Right lobe of liver (tissue), 6 donors: ENCODE data around the gene DNAJA1. TPM values are rescaled to one million over a fixed set of nuclear protein-coding genes. Genes with fewer than 3 reads are reported as not detected.

ENCODE experiments used
- ATAC-seq, 4 donors: fragments of 200-7000 bp; cut with Tn5 transposase; one replicate each; pipeline ENCODE4 v1.9.1; 2020; ENCODE audit warnings: mild to moderate bottlenecking in 4 of 4, moderate library complexity in 4 of 4
- DNase-seq, 3 donors: peaks; one replicate each; pipeline ENCODE4 v3.0.0-alpha.2; 2020
- H3K27ac ChIP-seq, 3 donors: fragments of 200-600 bp; one replicate each; pipeline ENCODE4 v1.8.0; 2022
- H3K27me3 ChIP-seq, 2 donors: fragments of 200-600 bp; one replicate each; pipeline ENCODE4 v1.8.0; 2022
- H3K36me3 ChIP-seq, 4 donors: fragments of 200-600 bp; sonication (generic) in 1 of 4; one replicate each; pipeline versions ENCODE4 v1.5.1 to v1.8.0; 2017 to 2022; ENCODE audit warnings: control low read depth in 1 of 4
- H3K4me1 ChIP-seq, 4 donors: fragments of 200-600 bp; sonication (generic) in 1 of 4; one replicate each; pipeline versions ENCODE4 v1.5.1 to v1.8.0; 2017 to 2022; ENCODE audit warnings: control low read depth in 1 of 4
- H3K4me3 ChIP-seq, 3 donors: fragments of 200-600 bp; one replicate each; pipeline ENCODE4 v1.8.0; 2022
- H3K9me3 ChIP-seq, 4 donors: fragments of 200-600 bp; sonication (generic) in 1 of 4; one replicate each; pipeline versions ENCODE4 v1.5.1 to v1.8.0; 2017 to 2022; ENCODE audit warnings: control low read depth in 1 of 4
- POLR2A ChIP-seq: fragments of 450-650 bp; IDR thresholded peaks from one replicate; pipeline ENCODE4 v1.6.1; 2017; ENCODE audit warnings: antibody characterized with exemption, mild to moderate bottlenecking
- WGBS: methylation state at CpG from one replicate; pipeline ENCODE4 v1.1.6; 2018; ENCODE audit warnings: low coverage, low lambda C conversion rate; ENCODE audit not compliant: insufficient coverage; ENCODE audit errors: missing lambda C conversion rate; 5-methylcytosine and 5-hydroxymethylcytosine counted together
- intact Hi-C, 2 donors: fragments of 100-400 bp; cut with DNase I; formaldehyde crosslinking; loops; one replicate each; pipeline versions ENCODE4 v1.11.2 to v1.14.1; 2022
- total RNA-seq, 6 experiments: library from RNA; depleted of rRNA in 2 of 6; stranded (reverse); fragments of >200 nt in 2 of 6; fragmentation: NEBNext Ultra II Directional in 3 of 6; extraction: Animal tissue kit (Norgen Biotek cat#: 25700) in 3 of 6; gene quantifications; one replicate each; pipeline versions ENCODE4 v1.1.0 to v1.2.4, GENCODE V29; 2016 to 2023
- TF ChIP-seq, protein P1 (sequence below), 4 donors: fragments of 200-600 bp in 3 of 4; fragments of 450-650 bp in 1 of 4; IDR thresholded peaks; one replicate each; pipeline versions ENCODE4 v1.5.1 to v1.8.0; 2016 to 2022; ENCODE audit warnings: antibody characterized with exemption in 4 of 4, mild to moderate bottlenecking in 2 of 4
- donor health status: DM: no; HTN: yes; CAD: no.
- donor health status: DM: no; HTN: no; CAD: no.
- donor health status: DM: no; HTN: no; CAD: no.
- donor health status: DM: no; HTN: yes; CAD: no.
- donor health status: DM: no; HTN: yes; CAD: no.

DNAJA1 gene
- total RNA-seq, 6 experiments from 2014 or later, result 60.1 to 130 (median 93.9) TPM

DNA sequence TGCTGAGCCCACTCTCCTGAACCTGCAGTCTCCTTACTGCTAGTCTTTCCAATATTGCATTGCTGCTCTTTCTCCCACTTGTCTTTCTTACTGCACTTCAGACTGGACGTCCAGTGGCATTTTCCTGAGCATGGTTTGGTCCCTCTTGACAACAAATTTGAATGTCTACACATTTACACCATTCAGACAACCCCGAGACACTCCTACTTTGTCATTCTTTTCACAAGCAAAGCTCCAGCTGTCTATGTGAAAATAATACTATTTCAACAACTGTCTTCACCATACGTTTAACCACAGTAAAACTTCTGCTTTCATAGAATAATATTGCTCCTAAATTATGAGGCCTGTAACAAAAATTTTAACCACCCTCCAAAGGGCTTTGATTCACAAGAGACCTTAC, 13.2 kb upstream of the DNAJA1 start:
- ATAC-seq (no peak), DNase-seq (no peak)
- TF ChIP-seq, protein P1, sequence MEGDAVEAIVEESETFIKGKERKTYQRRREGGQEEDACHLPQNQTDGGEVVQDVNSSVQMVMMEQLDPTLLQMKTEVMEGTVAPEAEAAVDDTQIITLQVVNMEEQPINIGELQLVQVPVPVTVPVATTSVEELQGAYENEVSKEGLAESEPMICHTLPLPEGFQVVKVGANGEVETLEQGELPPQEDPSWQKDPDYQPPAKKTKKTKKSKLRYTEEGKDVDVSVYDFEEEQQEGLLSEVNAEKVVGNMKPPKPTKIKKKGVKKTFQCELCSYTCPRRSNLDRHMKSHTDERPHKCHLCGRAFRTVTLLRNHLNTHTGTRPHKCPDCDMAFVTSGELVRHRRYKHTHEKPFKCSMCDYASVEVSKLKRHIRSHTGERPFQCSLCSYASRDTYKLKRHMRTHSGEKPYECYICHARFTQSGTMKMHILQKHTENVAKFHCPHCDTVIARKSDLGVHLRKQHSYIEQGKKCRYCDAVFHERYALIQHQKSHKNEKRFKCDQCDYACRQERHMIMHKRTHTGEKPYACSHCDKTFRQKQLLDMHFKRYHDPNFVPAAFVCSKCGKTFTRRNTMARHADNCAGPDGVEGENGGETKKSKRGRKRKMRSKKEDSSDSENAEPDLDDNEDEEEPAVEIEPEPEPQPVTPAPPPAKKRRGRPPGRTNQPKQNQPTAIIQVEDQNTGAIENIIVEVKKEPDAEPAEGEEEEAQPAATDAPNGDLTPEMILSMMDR (IDR thresholded peaks at IDR 0.05), result no peak
- no peak for TF ChIP-seq POLR2A
- no peaks in the 10 kb centered on the region for H3K27me3 ChIP-seq
- intact Hi-C loops, result no loop called here
- no peaks in the 10 kb centered on the region for H3K36me3 ChIP-seq
- no peak overlapping the region for H3K27ac ChIP-seq
- H3K9me3 ChIP-seq, result no peaks in the 10 kb centered on the region
- H3K4me3 ChIP-seq, result no peak overlapping the region
- no peaks in the 10 kb centered on the region for H3K4me1 ChIP-seq
- 56% methylated on average over 3 of the region's 3 CpGs for WGBS

DNA sequence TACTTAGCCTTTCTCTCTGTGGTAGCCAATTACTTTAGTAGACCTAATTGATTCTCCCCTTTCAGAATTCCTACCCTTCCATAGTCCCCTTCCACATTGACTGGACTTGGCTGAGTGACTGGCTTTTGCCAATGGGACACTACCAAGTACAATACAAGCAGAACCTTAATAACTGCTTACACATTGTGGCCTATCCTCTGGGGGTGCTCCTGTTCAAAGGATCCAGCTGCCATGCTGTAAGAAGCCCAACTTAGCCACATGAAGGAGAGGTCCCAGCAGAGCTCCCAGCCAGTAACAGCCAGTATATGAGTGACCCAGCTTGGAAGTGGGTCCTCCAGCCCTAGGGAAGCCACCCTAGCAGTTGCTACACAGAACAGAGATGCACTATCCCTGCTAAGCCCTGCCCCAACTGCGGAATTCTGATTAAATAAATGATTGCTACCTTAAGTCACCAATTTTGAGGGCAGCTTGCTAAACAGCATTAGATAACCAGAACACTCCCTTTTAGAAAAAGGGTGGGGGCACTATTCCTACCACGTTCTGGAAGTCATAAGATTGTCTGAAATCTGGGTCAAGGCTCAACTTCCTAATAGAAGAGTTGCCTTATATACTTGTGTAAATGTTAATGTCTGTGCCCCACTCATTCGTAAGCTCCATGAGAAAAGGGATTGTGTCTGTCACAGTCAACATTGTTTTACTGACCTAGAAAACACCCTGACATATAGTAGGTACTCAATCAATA, 12.6 kb upstream of the DNAJA1 start:
- no peak for ATAC-seq
- TF ChIP-seq, protein P1 (IDR thresholded peaks at IDR 0.05), result no peak
- TF ChIP-seq POLR2A, result no peak

DNA sequence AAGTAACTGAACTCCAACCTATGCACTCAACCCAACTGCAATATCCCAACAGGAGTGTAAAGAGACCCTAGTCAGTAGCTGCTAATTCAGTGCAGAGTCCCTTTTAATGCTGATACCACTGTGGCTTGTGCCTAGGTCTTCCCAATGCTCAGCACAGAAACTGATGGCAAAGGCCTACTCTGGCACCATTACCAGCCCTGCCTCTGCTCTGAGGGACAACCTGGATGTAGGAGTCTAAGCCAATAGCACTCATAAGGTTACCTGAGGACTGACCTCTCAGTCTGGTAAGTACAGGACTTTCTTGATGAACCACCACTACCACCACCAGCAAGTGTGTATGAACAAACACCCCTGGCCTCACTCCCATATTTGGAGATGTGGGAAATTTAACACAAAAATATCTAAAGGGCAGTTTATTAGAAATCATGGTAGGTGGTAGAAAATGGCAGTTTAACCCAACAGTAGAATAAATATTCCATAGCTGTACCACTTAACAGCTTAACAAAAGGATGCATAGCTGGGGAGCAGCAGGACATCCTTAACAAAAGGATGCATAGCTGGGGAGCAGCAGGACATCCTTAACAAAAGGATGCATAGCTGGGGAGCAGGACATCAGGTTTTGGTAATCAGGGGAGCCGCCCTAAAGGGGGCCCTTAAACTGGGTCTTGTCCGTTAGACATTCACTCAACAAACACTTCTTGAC, 11.0 kb upstream of the DNAJA1 start:
- 89% methylated on average over 2 of the region's 2 CpGs for WGBS
- H3K36me3 ChIP-seq, result no peaks in the 10 kb centered on the region
- intact Hi-C loops, result no loop called here

More for the DNA sequence above, 12.6 kb upstream of the DNAJA1 start:
- H3K36me3 ChIP-seq, result no peaks in the 10 kb centered on the region
- H3K4me3 ChIP-seq, result no peak overlapping the region
- WGBS, result 94% methylated on average over 3 of the region's 3 CpGs
- no peaks in the 10 kb centered on the region for H3K9me3 ChIP-seq
- DNase-seq, result no peak
- H3K27ac ChIP-seq, result no peak overlapping the region
- no peaks in the 10 kb centered on the region for H3K27me3 ChIP-seq
- intact Hi-C loops, result no loop called here
- H3K4me1 ChIP-seq, result no peaks in the 10 kb centered on the region

DNA sequence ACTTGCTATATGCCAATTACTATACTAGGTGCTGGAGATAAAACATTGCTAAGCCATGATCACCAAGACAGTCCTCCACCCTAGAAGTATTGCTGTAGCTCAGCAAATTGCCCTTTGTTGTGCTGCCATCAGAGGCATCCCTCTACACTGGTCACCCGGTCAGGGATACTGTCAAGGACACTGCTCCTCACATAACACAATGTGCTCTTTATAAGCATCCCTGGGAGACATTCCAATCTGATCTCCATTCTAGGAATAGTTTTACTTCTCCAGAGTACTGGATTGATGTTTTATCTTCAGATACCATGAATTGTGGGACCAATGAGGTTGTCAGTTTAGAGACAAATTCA, 10.4 kb upstream of the DNAJA1 start:
- Histone ChIP-seq H3K36me3 (no peaks in the 10 kb centered on the region), H3K4me1 (no peaks in the 10 kb centered on the region), H3K4me3 (no peak overlapping the region), H3K9me3 (no peaks in the 10 kb centered on the region), H3K27ac (no peak overlapping the region), H3K27me3 (no peaks in the 10 kb centered on the region)
- DNase-seq, result no peak
- WGBS, result no CpG with 5 or more reads among the region's 1 CpG
- no peak for ATAC-seq
- intact Hi-C loops, result no loop called here
- TF ChIP-seq, protein P1 (IDR thresholded peaks at IDR 0.05), result no peak
- no peak for TF ChIP-seq POLR2A

More for the DNA sequence above, 11.0 kb upstream of the DNAJA1 start:
- Histone ChIP-seq H3K4me3 (no peak overlapping the region), H3K4me1 (no peaks in the 10 kb centered on the region), H3K27ac (no peak overlapping the region), H3K27me3 (no peaks in the 10 kb centered on the region), H3K9me3 (no peaks in the 10 kb centered on the region)
- DNase-seq (no peak), ATAC-seq (no peak)
- TF ChIP-seq, protein P1 (IDR thresholded peaks at IDR 0.05), result no peak
- TF ChIP-seq POLR2A, result no peak
